Left lung (tissue), 10 donors: ENCODE measurements around the gene SYPL1. TPM values are rescaled to one million over a fixed set of nuclear protein-coding genes. Genes with fewer than 3 reads are reported as not detected.

ENCODE experiments used
- ATAC-seq: fragments of 200-7000 bp; cut with Tn5 transposase; one replicate; pipeline ENCODE4 v1.9.1; 2020; ENCODE audit warnings: moderate library complexity
- DNase-seq, 4 donors: peaks; one replicate each; pipeline ENCODE4 v3.0.0-alpha.2; 2013 to 2020
- H3K27ac ChIP-seq, 2 donors: fragments of 200-600 bp; sonication (generic) in 1 of 2; one replicate each; pipeline versions ENCODE4 v1.5.0 to v1.8.0; 2020 to 2021
- H3K27me3 ChIP-seq, 2 donors: fragments of 200-600 bp; sonication (generic) in 1 of 2; one replicate each; pipeline versions ENCODE4 v1.5.0 to v1.8.0; 2020 to 2021
- H3K36me3 ChIP-seq, 2 donors: fragments of 200-600 bp; sonication (generic) in 1 of 2; one replicate each; pipeline versions ENCODE4 v1.5.0 to v1.8.0; 2020 to 2021
- H3K4me1 ChIP-seq, 2 donors: fragments of 200-600 bp; one replicate each; pipeline ENCODE4 v1.8.0; 2021
- H3K4me3 ChIP-seq, 2 donors: fragments of 200-600 bp; sonication (generic) in 1 of 2; one replicate each; pipeline versions ENCODE4 v1.5.0 to v1.8.0; 2020 to 2021; ENCODE audit warnings: mild to moderate bottlenecking in 1 of 2
- H3K9me3 ChIP-seq, 2 donors: fragments of 200-600 bp; sonication (generic) in 1 of 2; one replicate each; pipeline versions ENCODE4 v1.5.0 to v1.8.0; 2020 to 2021
- CTCF ChIP-seq, 2 donors: fragments of 200-600 bp; sonication (generic) in 1 of 2; IDR thresholded peaks; one replicate each; pipeline versions ENCODE4 v1.5.0 to v1.8.0; 2021; ENCODE audit warnings: antibody characterized with exemption in 2 of 2
- intact Hi-C, 2 donors: fragments of 100-400 bp; cut with DNase I; formaldehyde crosslinking; loops; one replicate each; pipeline versions ENCODE4 v1.11.2 to v1.14.2; 2022
- polyA plus RNA-seq, 6 donors: library from polyadenylated mRNA; unstranded; fragments of 120-200 nt; gene quantifications; one replicate each; pipeline ENCODE4 v1.2.1, GENCODE V29; 2013; ENCODE audit not compliant: insufficient read length in 6 of 6
- total RNA-seq, 2 donors: library from RNA; stranded (reverse); fragmentation: NEBNext Ultra II Directional; extraction: Animal tissue kit (Norgen Biotek cat#: 25700); gene quantifications; one replicate each; pipeline ENCODE4 v1.2.1, GENCODE V29; 2021
- donor health status: DM: no; HTN: yes; CAD: no.
- donor health status: DM: no; HTN: no; CAD: no.

SYPL1 gene
- total and polyA plus RNA-seq, 8 donors = 81.9 to 121 (median 110) TPM

- no peak for DNase-seq
- no peak overlapping the region for H3K27ac ChIP-seq
- peaks cover 0 to under 1% of the 10 kb centered on the region in 2 donors for H3K4me1 ChIP-seq
- H3K36me3 ChIP-seq = no peaks in the 10 kb centered on the region
- ATAC-seq = no peak
- no peak overlapping the region for H3K4me3 ChIP-seq
- no peaks in the 10 kb centered on the region for H3K9me3 ChIP-seq
- intact Hi-C loops = loop anchor here in 1 of 2 donors (10.0 kb wide), 1 partner anchor 102 kb away; no protein-coding TSS in a partner anchor
- H3K27me3 ChIP-seq = no peaks in the 10 kb centered on the region
- no peak for TF ChIP-seq CTCF (IDR thresholded peaks at IDR 0.05)
Observed at GRCh38 chr7:106053109-106053508, 59.0 kb downstream of the SYPL1 start.

DNA sequence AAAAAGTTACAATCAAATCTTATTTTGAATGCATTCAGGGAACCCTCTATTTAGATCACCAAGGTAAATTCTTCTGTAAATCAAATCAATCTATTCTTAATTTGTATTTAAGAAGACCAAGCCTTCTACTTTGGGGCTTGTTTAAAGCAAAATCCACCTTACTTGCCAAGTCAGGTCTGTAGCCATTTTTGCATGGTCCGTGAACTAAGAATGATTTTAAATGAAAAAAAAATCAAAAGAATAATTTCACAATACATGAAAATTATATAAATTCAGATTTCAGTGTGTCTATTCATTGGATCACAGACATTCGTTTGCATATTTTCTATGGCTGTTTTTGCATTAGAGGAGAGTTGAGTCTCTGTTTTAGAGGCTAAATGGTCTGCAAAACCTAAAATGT, 59.4 kb downstream of the SYPL1 start:
- TF ChIP-seq CTCF (IDR thresholded peaks at IDR 0.05) = no peak
- no peak overlapping the region for H3K27ac ChIP-seq
- no peaks in the 10 kb centered on the region for H3K36me3 ChIP-seq
- no peak for DNase-seq
- H3K27me3 ChIP-seq = no peaks in the 10 kb centered on the region
- no peak for ATAC-seq
- no peak overlapping the region for H3K4me3 ChIP-seq
- no peaks in the 10 kb centered on the region for H3K9me3 ChIP-seq
- H3K4me1 ChIP-seq = no peaks in the 10 kb centered on the region
- intact Hi-C loops = loop anchor here in 1 of 2 donors (10.0 kb wide), 1 partner anchor 102 kb away; no protein-coding TSS in a partner anchor

- ATAC-seq (peak; percentile 63), DNase-seq (no peak)
- Histone ChIP-seq H3K9me3 (no peaks in the 10 kb centered on the region), H3K27me3 (peaks cover 0 to 1% of the 10 kb centered on the region in 2 donors), H3K4me1 (no peaks in the 10 kb centered on the region), H3K36me3 (no peaks in the 10 kb centered on the region), H3K27ac (peak overlapping the region in 1 of 2 donors; percentile 19), H3K4me3 (no peak overlapping the region)
- TF ChIP-seq CTCF (IDR thresholded peaks at IDR 0.05) = no peak
- intact Hi-C loops = loop anchor here in 1 of 2 donors (10.0 kb wide), 1 partner anchor 104 kb away; no protein-coding TSS in a partner anchor
Observed at GRCh38 chr7:106050746-106051117, 61.4 kb downstream of the SYPL1 start.

DNA sequence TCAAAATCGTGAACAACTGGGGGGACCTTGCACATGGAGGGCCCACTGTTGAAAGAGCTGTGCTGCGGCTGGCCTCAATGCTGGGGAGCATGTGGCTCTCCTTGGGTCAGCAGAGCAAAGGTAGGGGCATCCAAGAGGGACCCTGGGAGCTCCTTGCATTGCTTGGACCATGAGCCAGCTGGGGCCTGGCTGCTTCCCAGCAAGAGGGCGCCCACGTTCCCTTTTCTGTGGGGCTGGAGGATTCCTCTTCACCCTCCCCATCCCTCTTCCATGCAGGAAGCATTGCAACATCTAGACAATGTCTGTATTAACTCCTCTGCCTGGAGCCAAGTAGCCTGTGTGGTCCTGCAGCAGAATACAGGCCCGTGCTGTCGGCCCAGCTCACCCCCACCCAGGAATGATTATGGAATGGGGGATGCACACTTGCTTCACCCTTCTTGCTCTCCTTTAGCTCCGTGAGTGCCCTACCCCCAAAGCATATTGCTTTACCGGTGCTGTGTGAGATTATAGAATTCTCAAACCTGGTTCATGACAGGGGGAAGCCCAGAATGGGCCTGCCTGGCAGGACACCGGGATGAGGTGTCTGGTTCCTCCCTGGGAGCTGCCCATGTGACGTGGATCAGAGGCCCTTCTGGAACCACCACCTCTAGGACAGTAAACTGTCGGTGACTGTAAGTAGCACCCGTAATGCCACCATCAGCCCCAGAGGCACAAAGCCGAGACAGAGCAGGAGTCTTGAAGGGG, 61.9 kb downstream of the SYPL1 start:
- intact Hi-C loops = loop anchor here in 1 of 2 donors (10.0 kb wide), 1 partner anchor 105 kb away; no protein-coding TSS in a partner anchor
- peak in 1 of 4 donors; percentile 68 for DNase-seq
- Histone ChIP-seq H3K9me3 (no peaks in the 10 kb centered on the region), H3K27me3 (peaks cover 0 to 6% of the 10 kb centered on the region in 2 donors), H3K4me1 (no peaks in the 10 kb centered on the region), H3K36me3 (no peaks in the 10 kb centered on the region), H3K4me3 (no peak overlapping the region), H3K27ac (peak overlapping the region in 1 of 2 donors; percentile 19)
- TF ChIP-seq CTCF (IDR thresholded peaks at IDR 0.05) = no peak
- peak; percentile 77 for ATAC-seq

GRCh38 chr7:106049139-106049752, 62.9 kb downstream of the SYPL1 start:
- DNase-seq (no peak), ATAC-seq (no peak)
- Histone ChIP-seq H3K4me1 (no peaks in the 10 kb centered on the region), H3K36me3 (no peaks in the 10 kb centered on the region), H3K9me3 (no peaks in the 10 kb centered on the region), H3K27me3 (peaks cover 0 to 6% of the 10 kb centered on the region in 2 donors), H3K27ac (no peak overlapping the region), H3K4me3 (no peak overlapping the region)
- TF ChIP-seq CTCF (IDR thresholded peaks at IDR 0.05) = no peak
- intact Hi-C loops = loop anchor here in 1 of 2 donors (10.0 kb wide), 1 partner anchor 394 kb away; no protein-coding TSS in a partner anchor
